RWPE2 (cell line): Measurements from ENCODE around the gene CELF2.

ENCODE experiments used
- ATAC-seq: fragments of 200-7000 bp; cut with Tn5 transposase; 3 replicates; pipeline ENCODE4 v1.9.1; 2021; ENCODE audit warnings: low read depth
- DNase-seq: peaks from one replicate; pipeline ENCODE4 v3.0.0-alpha.2; 2020; ENCODE audit warnings: low spot score
- H3K27ac ChIP-seq: fragments of 450-650 bp; 2 replicates; pipeline ENCODE4 v1.5.1; 2017; ENCODE audit warnings: mild to moderate bottlenecking; ENCODE audit not compliant: poor library complexity, severe bottlenecking
- H3K27me3 ChIP-seq: fragments of 250-450 bp; sonication (Bioruptor Pico); 2 replicates; pipeline ENCODE4 v1.5.1; 2021; ENCODE audit warnings: mild to moderate bottlenecking, moderate library complexity; ENCODE audit not compliant: insufficient read depth, poor library complexity, severe bottlenecking
- H3K36me3 ChIP-seq: fragments of 250-450 bp; sonication (Bioruptor Pico); 2 replicates; pipeline ENCODE4 v1.5.1; 2020; ENCODE audit warnings: low read depth, mild to moderate bottlenecking, moderate library complexity
- H3K4me1 ChIP-seq: fragments of 250-450 bp; sonication (Bioruptor Pico); 2 replicates; pipeline ENCODE4 v1.5.1; 2021; ENCODE audit warnings: mild to moderate bottlenecking, moderate library complexity; ENCODE audit not compliant: insufficient read depth, poor library complexity, severe bottlenecking
- H3K4me3 ChIP-seq: fragments of 250-450 bp; sonication (Bioruptor Pico); 2 replicates; pipeline ENCODE4 v1.5.1; 2021; ENCODE audit warnings: mild to moderate bottlenecking, moderate library complexity; ENCODE audit not compliant: severe bottlenecking
- H3K9me3 ChIP-seq: fragments of 250-450 bp; sonication (Bioruptor Pico); 2 replicates; pipeline ENCODE4 v1.5.1; 2021; ENCODE audit warnings: mild to moderate bottlenecking, moderate library complexity; ENCODE audit not compliant: severe bottlenecking
- TF ChIP-seq, protein P1 (sequence below): fragments of 450-650 bp; IDR thresholded peaks from one replicate; pipeline ENCODE4 v1.5.1; 2017; ENCODE audit warnings: mild to moderate bottlenecking, moderate library complexity; ENCODE audit not compliant: poor library complexity, severe bottlenecking

The CELF2 gene

DNA sequence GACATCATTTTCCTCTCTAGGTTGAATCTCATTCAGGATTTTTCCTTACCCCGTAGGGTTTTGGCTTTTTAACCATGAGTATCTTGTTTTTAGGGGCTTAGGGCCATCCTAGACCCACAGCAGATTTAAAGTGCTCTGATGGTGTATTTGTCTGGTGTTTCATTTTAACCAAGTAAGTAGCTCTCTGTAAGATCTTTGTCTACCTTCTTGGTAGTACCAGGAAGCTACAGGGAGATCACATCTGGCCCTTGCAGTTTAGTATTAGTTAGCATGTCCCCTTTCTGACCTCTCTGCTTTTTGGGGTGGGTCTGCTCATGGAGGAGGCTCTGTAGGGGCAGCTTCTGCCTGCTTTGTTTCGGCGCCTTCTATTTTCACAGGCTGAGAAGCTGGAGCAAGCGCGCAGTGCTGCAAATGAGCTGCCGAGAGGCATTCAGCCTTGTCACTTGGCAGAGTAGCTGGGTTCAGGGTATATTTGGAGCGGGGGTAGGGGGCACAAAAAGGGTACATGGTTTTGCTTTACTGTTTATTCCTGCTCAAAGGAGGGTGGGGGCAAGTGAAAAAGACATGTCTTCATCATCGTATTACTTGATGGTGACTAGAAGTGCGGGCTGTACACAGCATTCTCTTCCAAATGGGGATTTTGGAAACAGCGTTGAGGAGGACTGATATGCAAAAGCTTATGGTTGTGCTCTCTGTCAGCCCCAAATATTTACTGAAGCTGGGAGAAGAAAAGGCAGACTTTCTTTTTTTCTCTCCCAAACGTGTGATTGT is 146.3 kb downstream of the CELF2 start:
- TF ChIP-seq, protein P1, sequence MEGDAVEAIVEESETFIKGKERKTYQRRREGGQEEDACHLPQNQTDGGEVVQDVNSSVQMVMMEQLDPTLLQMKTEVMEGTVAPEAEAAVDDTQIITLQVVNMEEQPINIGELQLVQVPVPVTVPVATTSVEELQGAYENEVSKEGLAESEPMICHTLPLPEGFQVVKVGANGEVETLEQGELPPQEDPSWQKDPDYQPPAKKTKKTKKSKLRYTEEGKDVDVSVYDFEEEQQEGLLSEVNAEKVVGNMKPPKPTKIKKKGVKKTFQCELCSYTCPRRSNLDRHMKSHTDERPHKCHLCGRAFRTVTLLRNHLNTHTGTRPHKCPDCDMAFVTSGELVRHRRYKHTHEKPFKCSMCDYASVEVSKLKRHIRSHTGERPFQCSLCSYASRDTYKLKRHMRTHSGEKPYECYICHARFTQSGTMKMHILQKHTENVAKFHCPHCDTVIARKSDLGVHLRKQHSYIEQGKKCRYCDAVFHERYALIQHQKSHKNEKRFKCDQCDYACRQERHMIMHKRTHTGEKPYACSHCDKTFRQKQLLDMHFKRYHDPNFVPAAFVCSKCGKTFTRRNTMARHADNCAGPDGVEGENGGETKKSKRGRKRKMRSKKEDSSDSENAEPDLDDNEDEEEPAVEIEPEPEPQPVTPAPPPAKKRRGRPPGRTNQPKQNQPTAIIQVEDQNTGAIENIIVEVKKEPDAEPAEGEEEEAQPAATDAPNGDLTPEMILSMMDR: no peak
- DNase-seq (no peak), ATAC-seq (no peak)
- no peaks in the 10 kb centered on the region for H3K9me3 ChIP-seq
- peaks cover 26% of the 10 kb centered on the region for H3K27me3 ChIP-seq
- H3K27ac ChIP-seq: no peak overlapping the region
- no peaks in the 10 kb centered on the region for H3K4me1 ChIP-seq
- no peak overlapping the region for H3K4me3 ChIP-seq
- H3K36me3 ChIP-seq: no peaks in the 10 kb centered on the region

DNA sequence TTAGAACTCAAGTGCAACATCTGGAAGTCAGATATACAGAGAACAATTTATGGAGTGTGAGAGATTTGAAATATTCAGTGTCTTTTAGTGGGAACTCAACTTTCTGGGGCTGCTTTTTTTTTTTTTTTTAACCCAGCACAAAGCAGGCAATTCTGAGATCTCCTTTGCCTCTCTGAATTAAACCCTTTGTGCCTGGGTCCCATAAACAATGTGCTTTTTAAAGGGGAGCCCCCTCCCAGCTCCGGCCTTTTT is 146.8 kb downstream of the CELF2 start:
- ATAC-seq (no peak), DNase-seq (no peak)
- TF ChIP-seq, protein P1: no peak
- H3K4me3 ChIP-seq: no peak overlapping the region
- H3K4me1 ChIP-seq: no peaks in the 10 kb centered on the region
- no peaks in the 10 kb centered on the region for H3K9me3 ChIP-seq
- H3K36me3 ChIP-seq: no peaks in the 10 kb centered on the region
- H3K27me3 ChIP-seq: peaks cover 26% of the 10 kb centered on the region
- no peak overlapping the region for H3K27ac ChIP-seq

DNA sequence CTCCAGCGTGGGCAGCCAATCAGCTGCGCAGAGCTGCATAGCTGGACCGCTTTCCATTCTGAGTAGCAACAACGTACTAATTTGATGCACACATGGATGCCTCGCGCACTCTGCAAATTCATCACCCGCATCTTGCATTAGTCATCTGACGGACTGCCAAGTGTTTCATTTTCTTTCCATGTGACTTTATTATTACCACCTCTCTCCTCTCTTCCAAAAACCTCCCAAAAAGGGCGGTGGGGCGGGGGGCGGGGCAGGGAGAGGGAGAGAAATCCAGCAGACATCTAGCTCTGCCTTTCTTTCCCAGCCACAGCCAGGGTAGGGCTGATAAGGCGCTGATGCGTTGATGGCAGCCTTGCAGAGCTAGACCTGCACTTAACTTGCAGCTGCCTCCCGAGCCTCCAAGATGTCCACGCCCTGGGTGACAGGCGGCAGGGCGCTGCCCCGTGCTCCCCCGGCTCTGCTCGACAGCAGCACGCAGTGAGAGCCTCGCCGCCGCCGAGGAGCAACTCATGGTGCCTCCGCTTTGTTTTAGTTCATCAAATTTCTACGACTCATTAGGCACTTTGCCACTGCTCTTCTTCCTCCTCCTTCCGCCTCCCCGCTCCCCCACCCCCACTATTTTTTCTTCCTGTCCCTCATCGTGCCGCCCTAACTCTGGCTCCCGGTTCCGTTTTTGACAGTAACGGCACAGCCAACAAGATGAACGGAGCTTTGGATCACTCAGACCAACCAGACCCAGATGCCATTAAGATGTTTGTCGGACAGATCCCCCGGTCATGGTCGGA is 147.3 kb downstream of the CELF2 start:
- TF ChIP-seq, protein P1: no peak
- Histone ChIP-seq H3K9me3 (no peaks in the 10 kb centered on the region), H3K27ac (no peak overlapping the region), H3K36me3 (no peaks in the 10 kb centered on the region), H3K4me3 (peak overlapping the region; percentile 6), H3K27me3 (peaks cover 26% of the 10 kb centered on the region), H3K4me1 (no peaks in the 10 kb centered on the region)
- DNase-seq (no peak), ATAC-seq (peak; percentile 65)

- H3K9me3 ChIP-seq: no peaks in the 10 kb centered on the region
- ATAC-seq: peak; percentile 62
- no peak for DNase-seq
- H3K4me1 ChIP-seq: no peaks in the 10 kb centered on the region
- H3K4me3 ChIP-seq: peak overlapping the region; percentile 6
- H3K27me3 ChIP-seq: peaks cover 26% of the 10 kb centered on the region
- TF ChIP-seq, protein P1: peak; percentile 39
- no peaks in the 10 kb centered on the region for H3K36me3 ChIP-seq
- H3K27ac ChIP-seq: no peak overlapping the region
These were observed 148.2 kb downstream of the CELF2 start for GRCh38 chr10:11165591-11166543.
